OCI-LY7 (cell line): Measurements from ENCODE around the gene EXOG. TPM values are rescaled to one million over a fixed set of nuclear protein-coding genes. Genes with fewer than 3 reads are reported as not detected.

ENCODE experiments used
- BruUV-seq: library from RNA; stranded (reverse); fragments of 400-500 nt; replicated peaks from 2 replicates; lab custom pipeline; 2021; lab: Mats Ljungman, UMichigan
- CTCF ChIA-PET: fragments of 300-600 bp; sonication (Branson Sonifier 250); formaldehyde crosslinking; loops from one replicate; lab custom pipeline; 2022; ENCODE audit warnings: antibody characterized with exemption; ENCODE audit not compliant: unreplicated experiment; lab: Charles Lee
- POLR2A ChIA-PET: fragments of 300-600 bp; sonication (Branson Sonifier 250); formaldehyde crosslinking; loops from one replicate; lab custom pipeline; 2022; ENCODE audit warnings: antibody characterized with exemption; lab: Charles Lee
- DNase-seq: peaks from one replicate; pipeline ENCODE4 v3.0.0-alpha.2; 2015; ENCODE audit warnings: low spot score
- H2AFZ ChIP-seq: fragments of 200-600 bp; sonication (generic), shearing (Covaris generic); 2 replicates; pipeline ENCODE4 v1.6.1; 2014; ENCODE audit warnings: mild to moderate bottlenecking, antibody characterized with exemption, low read length, moderate library complexity
- H3K27ac ChIP-seq: fragments of 200-600 bp; sonication (generic); 2 replicates; pipeline ENCODE4 v1.5.1; 2014; ENCODE audit warnings: mixed run types, low read depth, mild to moderate bottlenecking, moderate library complexity, low read length, inconsistent platforms; ENCODE audit not compliant: poor library complexity, severe bottlenecking
- H3K36me3 ChIP-seq: fragments of 200-600 bp; sonication (generic); 2 replicates; pipeline ENCODE4 v1.6.1; 2014; ENCODE audit warnings: mild to moderate bottlenecking, antibody characterized with exemption, low read length, moderate library complexity, mixed read lengths; ENCODE audit not compliant: insufficient read depth
- H3K4me1 ChIP-seq: fragments of 200-600 bp; sonication (generic); 2 replicates; pipeline ENCODE4 v1.5.1; 2014; ENCODE audit warnings: mild to moderate bottlenecking, low read length; ENCODE audit not compliant: insufficient read depth, poor library complexity, severe bottlenecking
- H3K4me2 ChIP-seq: fragments of 200-600 bp; sonication (generic); 2 replicates; pipeline ENCODE4 v1.6.1; 2014; ENCODE audit warnings: mild to moderate bottlenecking, low read length
- H3K4me3 ChIP-seq: fragments of 200-600 bp; sonication (generic); 2 replicates; pipeline ENCODE4 v1.5.1; 2014; ENCODE audit warnings: mild to moderate bottlenecking, low read depth, low read length; ENCODE audit not compliant: poor library complexity, severe bottlenecking
- H3K79me2 ChIP-seq: fragments of 200-600 bp; sonication (generic); 2 replicates; pipeline ENCODE4 v1.6.1; 2016; ENCODE audit warnings: low read depth, mild to moderate bottlenecking, low read length, moderate library complexity, mixed read lengths; ENCODE audit not compliant: insufficient read depth
- H3K9me2 ChIP-seq: fragments of 200-600 bp; sonication (generic); 2 replicates; pipeline ENCODE4 v1.6.1; 2016; ENCODE audit warnings: mild to moderate bottlenecking, low read length, mixed read lengths; ENCODE audit not compliant: insufficient read depth
- H3K9me3 ChIP-seq: fragments of 200-600 bp; sonication (generic); 2 replicates; pipeline ENCODE4 v1.6.1; 2014; ENCODE audit warnings: mild to moderate bottlenecking, mixed run types, low read length, mixed read lengths
- H4K20me1 ChIP-seq: fragments of 200-600 bp; sonication (generic); 2 replicates; pipeline ENCODE4 v1.6.1; 2014; ENCODE audit warnings: mild to moderate bottlenecking, antibody characterized with exemption, low read length, moderate library complexity, mixed read lengths; ENCODE audit not compliant: insufficient read depth
- EZH2phosphoT487 ChIP-seq: fragments of 200-600 bp; sonication (generic); IDR thresholded peaks from 2 replicates; pipeline ENCODE4 v1.6.1; 2018; ENCODE audit warnings: low read depth, borderline replicate concordance, mild to moderate bottlenecking, mixed run types, antibody characterized with exemption, low read length, moderate library complexity, mixed read lengths
- intact Hi-C: fragments of 100-400 bp; cut with micrococcal nuclease; formaldehyde crosslinking; loops from one replicate; pipeline ENCODE4 v1.10.0; 2022; ENCODE audit not compliant: unreplicated experiment
- total RNA-seq, 2 experiments: library from RNA; depleted of rRNA in 1 of 2; stranded (reverse); fragments of >200 nt in 1 of 2; shearing (Covaris generic) in 1 of 2; gene quantifications; 2 replicates each; pipeline ENCODE4 v1.2.3, GENCODE V29; 2014 to 2022
- TF ChIP-seq, protein P1 (sequence below): fragments of 200-600 bp; sonication (generic); conservative IDR thresholded peaks from 2 replicates; pipeline ENCODE4 v1.5.1; 2014; ENCODE audit warnings: mild to moderate bottlenecking, antibody characterized with exemption, low read length, moderate library complexity, mixed read lengths

Gene EXOG
- total RNA-seq, 2 experiments from 2014 or later = 30.7 to 41.2 TPM

- Histone ChIP-seq H3K9me2 (no peaks in the 10 kb centered on the region), H2AFZ (no peak overlapping the region), H4K20me1 (no peaks in the 10 kb centered on the region), H3K4me2 (no peak overlapping the region), H3K9me3 (no peaks in the 10 kb centered on the region), H3K36me3 (no peaks in the 10 kb centered on the region), H3K27ac (no peak overlapping the region), H3K79me2 (no peaks in the 10 kb centered on the region), H3K4me1 (no peaks in the 10 kb centered on the region), H3K4me3 (no peak overlapping the region)
- CTCF ChIA-PET = no interaction called here
- intact Hi-C loops = no loop called here
- DNase-seq = no peak
- POLR2A ChIA-PET = interaction anchor here (0.5 kb wide), 1 partner anchor 52 kb away, joined by 7 read pairs; no protein-coding TSS in a partner anchor
- TF ChIP-seq EZH2phosphoT487 = no peak
- TF ChIP-seq, protein P1, sequence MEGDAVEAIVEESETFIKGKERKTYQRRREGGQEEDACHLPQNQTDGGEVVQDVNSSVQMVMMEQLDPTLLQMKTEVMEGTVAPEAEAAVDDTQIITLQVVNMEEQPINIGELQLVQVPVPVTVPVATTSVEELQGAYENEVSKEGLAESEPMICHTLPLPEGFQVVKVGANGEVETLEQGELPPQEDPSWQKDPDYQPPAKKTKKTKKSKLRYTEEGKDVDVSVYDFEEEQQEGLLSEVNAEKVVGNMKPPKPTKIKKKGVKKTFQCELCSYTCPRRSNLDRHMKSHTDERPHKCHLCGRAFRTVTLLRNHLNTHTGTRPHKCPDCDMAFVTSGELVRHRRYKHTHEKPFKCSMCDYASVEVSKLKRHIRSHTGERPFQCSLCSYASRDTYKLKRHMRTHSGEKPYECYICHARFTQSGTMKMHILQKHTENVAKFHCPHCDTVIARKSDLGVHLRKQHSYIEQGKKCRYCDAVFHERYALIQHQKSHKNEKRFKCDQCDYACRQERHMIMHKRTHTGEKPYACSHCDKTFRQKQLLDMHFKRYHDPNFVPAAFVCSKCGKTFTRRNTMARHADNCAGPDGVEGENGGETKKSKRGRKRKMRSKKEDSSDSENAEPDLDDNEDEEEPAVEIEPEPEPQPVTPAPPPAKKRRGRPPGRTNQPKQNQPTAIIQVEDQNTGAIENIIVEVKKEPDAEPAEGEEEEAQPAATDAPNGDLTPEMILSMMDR = no peak
- BruUV-seq = no TSS peak
Observed at GRCh38 chr3:38548154-38548931, 52.2 kb downstream of the EXOG start.

- POLR2A ChIA-PET = interaction anchor here (0.5 kb wide), 1 partner anchor 52 kb away, joined by 7 read pairs; no protein-coding TSS in a partner anchor
- BruUV-seq = no TSS peak
- Histone ChIP-seq H3K9me2 (no peaks in the 10 kb centered on the region), H3K4me3 (no peak overlapping the region), H3K4me2 (no peak overlapping the region), H2AFZ (no peak overlapping the region), H3K79me2 (no peaks in the 10 kb centered on the region), H3K9me3 (no peaks in the 10 kb centered on the region), H3K4me1 (no peaks in the 10 kb centered on the region), H4K20me1 (no peaks in the 10 kb centered on the region), H3K36me3 (no peaks in the 10 kb centered on the region), H3K27ac (no peak overlapping the region)
- intact Hi-C loops = no loop called here
- DNase-seq = no peak
- TF ChIP-seq, protein P1 = no peak
- no peak for TF ChIP-seq EZH2phosphoT487
- CTCF ChIA-PET = no interaction called here
Observed at GRCh38 chr3:38549082-38549481, 52.9 kb downstream of the EXOG start.

DNA sequence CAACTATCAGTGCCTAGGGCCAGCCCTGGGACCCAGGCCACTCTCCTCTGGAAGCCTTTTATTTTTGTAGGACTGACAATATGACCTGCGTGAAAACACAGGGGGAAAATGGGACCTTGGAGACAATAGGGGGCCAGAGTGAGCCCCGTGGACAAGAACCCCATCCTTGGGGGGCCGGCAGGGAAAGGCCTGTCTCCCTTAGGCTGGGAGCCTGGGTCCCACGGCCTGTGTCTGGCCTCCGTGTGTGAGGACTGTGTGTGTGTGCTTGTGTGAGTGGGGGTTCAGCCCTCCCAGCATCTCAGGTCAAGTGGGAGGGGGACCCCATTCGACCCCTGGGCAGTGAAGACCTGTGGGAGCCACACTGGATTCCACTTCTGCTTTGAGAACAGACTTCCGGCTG lies 53.3 kb downstream of the EXOG start:
- H3K27ac ChIP-seq = no peak overlapping the region
- no peaks in the 10 kb centered on the region for H4K20me1 ChIP-seq
- CTCF ChIA-PET = no interaction called here
- H3K4me3 ChIP-seq = no peak overlapping the region
- no peaks in the 10 kb centered on the region for H3K79me2 ChIP-seq
- DNase-seq = no peak
- intact Hi-C loops = no loop called here
- POLR2A ChIA-PET = no interaction called here
- no peaks in the 10 kb centered on the region for H3K9me2 ChIP-seq
- TF ChIP-seq, protein P1 = no peak
- no TSS peak for BruUV-seq
- no peaks in the 10 kb centered on the region for H3K36me3 ChIP-seq
- H3K4me1 ChIP-seq = no peaks in the 10 kb centered on the region
- no peak overlapping the region for H2AFZ ChIP-seq
- no peak overlapping the region for H3K4me2 ChIP-seq
- H3K9me3 ChIP-seq = no peaks in the 10 kb centered on the region
